H9 (cell line): ENCODE measurements around the gene SMC4. TPM values are rescaled to one million over a fixed set of nuclear protein-coding genes. Genes with fewer than 3 reads are reported as not detected.

Experiments
- DNase-seq: peaks from one replicate; pipeline ENCODE4 v3.0.0-alpha.2; 2017
- H2AFZ ChIP-seq: one replicate; pipeline ENCODE4 v1.6.1; 2013; ENCODE audit warnings: mild to moderate bottlenecking, low read length, control low read depth, moderate library complexity
- H2AK5ac ChIP-seq: 2 replicates; pipeline ENCODE4 v1.6.1; 2013; ENCODE audit warnings: low read length, control low read depth, mixed read lengths; ENCODE audit not compliant: insufficient read length
- H2BK120ac ChIP-seq: one replicate; pipeline ENCODE4 v1.6.1; 2013; ENCODE audit warnings: low read depth, mild to moderate bottlenecking, low read length, control low read depth, inconsistent platforms; ENCODE audit not compliant: poor library complexity, severe bottlenecking
- H2BK12ac ChIP-seq: 2 replicates; pipeline ENCODE4 v1.6.1; 2013; ENCODE audit warnings: low read length, control low read depth, mixed read lengths, low read depth; ENCODE audit not compliant: insufficient read length
- H2BK15ac ChIP-seq: 2 replicates; pipeline ENCODE4 v1.6.1; 2013; ENCODE audit warnings: low read depth, low read length, control low read depth
- H2BK20ac ChIP-seq: one replicate; pipeline ENCODE4 v1.6.1; 2013; ENCODE audit warnings: low read depth, mild to moderate bottlenecking, low read length, control low read depth, inconsistent platforms; ENCODE audit not compliant: poor library complexity, severe bottlenecking
- H2BK5ac ChIP-seq: 2 replicates; pipeline ENCODE4 v1.6.1; 2013; ENCODE audit warnings: low read length, control low read depth, mixed read lengths; ENCODE audit not compliant: insufficient read length
- H3K14ac ChIP-seq: 2 replicates; pipeline ENCODE4 v1.6.1; 2013; ENCODE audit warnings: low read length, control low read depth; ENCODE audit not compliant: insufficient read depth
- H3K18ac ChIP-seq: 2 replicates; pipeline ENCODE4 v1.6.1; 2013; ENCODE audit warnings: low read depth, mild to moderate bottlenecking, mixed read lengths, low read length, control low read depth; ENCODE audit not compliant: insufficient read length
- H3K23ac ChIP-seq: 2 replicates; pipeline ENCODE4 v1.6.1; 2013; ENCODE audit warnings: low read length, control low read depth, mixed read lengths, low read depth; ENCODE audit not compliant: insufficient read length
- H3K23me2 ChIP-seq: 2 replicates; pipeline ENCODE4 v1.6.1; 2013; ENCODE audit warnings: low read depth, mild to moderate bottlenecking, mixed read lengths, low read length, control low read depth; ENCODE audit not compliant: insufficient read length, poor library complexity, severe bottlenecking
- H3K27ac ChIP-seq: 2 replicates; pipeline ENCODE4 v1.5.1; 2013; ENCODE audit warnings: low read length, control low read depth, mixed read lengths, low read depth; ENCODE audit not compliant: insufficient read length
- H3K27me3 ChIP-seq: 2 replicates; pipeline ENCODE4 v1.6.1; 2013; ENCODE audit warnings: low read length, control low read depth, inconsistent platforms; ENCODE audit not compliant: insufficient read depth
- H3K4ac ChIP-seq: 2 replicates; pipeline ENCODE4 v1.6.1; 2013; ENCODE audit warnings: low read depth, mild to moderate bottlenecking, control low read depth, inconsistent platforms, low read length, moderate library complexity
- H3K4me1 ChIP-seq: 2 replicates; pipeline ENCODE4 v1.6.1; 2013; ENCODE audit warnings: low read length, control low read depth, inconsistent platforms; ENCODE audit not compliant: insufficient read depth
- H3K4me2 ChIP-seq: 2 replicates; pipeline ENCODE4 v1.6.1; 2013; ENCODE audit warnings: low read length, control low read depth, mixed read lengths; ENCODE audit not compliant: insufficient read length, insufficient read depth
- H3K56ac ChIP-seq: 2 replicates; pipeline ENCODE4 v1.6.1; 2013; ENCODE audit warnings: low read depth, mild to moderate bottlenecking, mixed read lengths, low read length, control low read depth; ENCODE audit not compliant: insufficient read length
- H3K79me1 ChIP-seq: 2 replicates; pipeline ENCODE4 v1.6.1; 2013; ENCODE audit warnings: low read depth, mild to moderate bottlenecking, moderate library complexity, low read length, control low read depth, inconsistent platforms; ENCODE audit not compliant: insufficient read depth, poor library complexity, severe bottlenecking
- H3K79me2 ChIP-seq: 2 replicates; pipeline ENCODE4 v1.6.1; 2013; ENCODE audit warnings: low read length, control low read depth, inconsistent platforms; ENCODE audit not compliant: insufficient read depth
- H3K9ac ChIP-seq: 2 replicates; pipeline ENCODE4 v1.6.1; 2013; ENCODE audit warnings: low read length, control low read depth, mixed read lengths; ENCODE audit not compliant: insufficient read length; ENCODE audit errors: extremely low read depth
- H3K9me3 ChIP-seq: one replicate; pipeline ENCODE4 v1.6.1; 2013; ENCODE audit warnings: low read depth, low read length, inconsistent platforms; ENCODE audit not compliant: control insufficient read depth
- H3T11ph ChIP-seq: one replicate; pipeline ENCODE4 v1.6.1; 2013; ENCODE audit warnings: mild to moderate bottlenecking, low read length, control low read depth, inconsistent platforms
- H4K20me1 ChIP-seq: one replicate; pipeline ENCODE4 v1.6.1; 2013; ENCODE audit not compliant: control insufficient read depth, insufficient read length, insufficient read depth
- H4K5ac ChIP-seq: 2 replicates; pipeline ENCODE4 v1.6.1; 2013; ENCODE audit warnings: low read depth, mild to moderate bottlenecking, mixed read lengths, low read length, control low read depth; ENCODE audit not compliant: insufficient read length
- H4K8ac ChIP-seq: replicated peaks from 2 replicates; pipeline ENCODE4 v1.6.1; 2013; ENCODE audit warnings: low read length, control low read depth, mixed read lengths, low read depth; ENCODE audit not compliant: insufficient read length
- H4K91ac ChIP-seq: 2 replicates; pipeline ENCODE4 v1.6.1; 2013; ENCODE audit warnings: low read depth, mild to moderate bottlenecking, moderate library complexity, mixed read lengths, low read length, control low read depth; ENCODE audit not compliant: insufficient read length
- H3K27ac Mint-ChIP-seq, 3 experiments: 2 replicates in 2 of 3; 3 replicates in 1 of 3; pipeline ENCODE4 v1.8.0; 2020 to 2021; ENCODE audit warnings: mixed read lengths in 3 of 3, mild to moderate bottlenecking in 1 of 3, moderate library complexity in 1 of 3
- H3K27me3 Mint-ChIP-seq: 2 replicates; pipeline ENCODE4 v1.8.0; 2021; ENCODE audit warnings: low read depth, mild to moderate bottlenecking, moderate library complexity, mixed read lengths
- H3K36me3 Mint-ChIP-seq, 3 experiments: 2 replicates in 2 of 3; 3 replicates in 1 of 3; pipeline ENCODE4 v1.8.0; 2020 to 2021; ENCODE audit warnings: low read depth in 3 of 3, mixed read lengths in 3 of 3; ENCODE audit not compliant: insufficient read depth in 1 of 3
- H3K4me1 Mint-ChIP-seq, 2 experiments: 2 replicates each; pipeline ENCODE4 v1.8.0; 2020; ENCODE audit warnings: mixed read lengths in 2 of 2
- H3K4me3 Mint-ChIP-seq, 2 experiments: 2 replicates in 1 of 2; 3 replicates in 1 of 2; pipeline ENCODE4 v1.8.0; 2020 to 2021; ENCODE audit warnings: mild to moderate bottlenecking in 2 of 2, mixed read lengths in 2 of 2, moderate library complexity in 1 of 2
- H3K9me3 Mint-ChIP-seq, 2 experiments: 2 replicates in 1 of 2; 3 replicates in 1 of 2; pipeline ENCODE4 v1.8.0; 2020; ENCODE audit warnings: mild to moderate bottlenecking in 2 of 2, mixed read lengths in 2 of 2, moderate library complexity in 1 of 2
- WGBS: extraction: QIAGEN DNeasy Blood & Tissue Kit; methylation state at CpG from one replicate; pipeline ENCODE4 v1.1.7; 2013; ENCODE audit warnings: missing lambda C conversion rate, low lambda C conversion rate, mixed read lengths; ENCODE audit not compliant: insufficient read length; ENCODE audit errors: extremely low coverage; 5-methylcytosine and 5-hydroxymethylcytosine counted together
- total RNA-seq: library from RNA; stranded (reverse); gene quantifications from 2 replicates; pipeline ENCODE4 v1.2.1, GENCODE V29; 2021
- TF ChIP-seq, protein P1 (sequence below): fragments of 200-600 bp; sonication (generic); conservative IDR thresholded peaks from 3 replicates; pipeline ENCODE4 v1.8.0; 2021; ENCODE audit warnings: antibody characterized with exemption, mild to moderate bottlenecking

The SMC4 gene
- total RNA-seq, 1 experiment from 2014 or later, result 130 TPM

DNA sequence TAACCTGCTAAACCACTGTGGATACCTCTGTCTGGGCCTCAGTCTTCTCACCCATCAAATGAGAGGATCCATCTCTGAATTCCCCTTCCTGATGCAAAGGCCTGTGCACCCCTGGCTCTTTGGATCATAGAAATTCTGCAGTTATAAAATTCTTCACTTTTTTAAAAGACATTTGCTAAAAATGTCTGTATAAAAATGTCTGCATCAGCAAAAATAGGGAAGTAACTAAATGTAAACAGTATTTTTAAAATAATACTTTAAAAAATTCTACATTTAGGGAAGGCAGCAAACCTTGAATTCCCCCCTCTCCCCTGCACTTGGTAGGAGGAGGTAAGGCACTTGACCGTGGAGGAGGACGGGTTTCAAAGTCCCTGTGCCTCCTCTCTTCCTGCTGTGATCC, 75.7 kb downstream of the SMC4 start:
- Histone ChIP-seq H2AK5ac (no peak overlapping the region), H4K91ac (no peak overlapping the region), H4K8ac (no peak overlapping the region), H4K5ac (no peak overlapping the region), H2BK12ac (no peak overlapping the region), H3K4me2 (no peak overlapping the region), H3T11ph (no peak overlapping the region), H3K4me1 (no peaks in the 10 kb centered on the region), H3K56ac (no peak overlapping the region), H4K20me1 (no peaks in the 10 kb centered on the region), H3K9ac (no peak overlapping the region), H2AFZ (no peak overlapping the region), H2BK120ac (no peak overlapping the region), H3K79me2 (no peaks in the 10 kb centered on the region), H3K14ac (no peak overlapping the region), H2BK5ac (no peak overlapping the region), H3K23ac (no peak overlapping the region), H2BK15ac (no peak overlapping the region), H3K79me1 (no peaks in the 10 kb centered on the region), H3K27me3 (no peaks in the 10 kb centered on the region), H3K4ac (no peak overlapping the region), H3K27ac (no peak overlapping the region), H3K23me2 (no peaks in the 10 kb centered on the region), H3K18ac (no peak overlapping the region), H3K9me3 (peaks cover 7% of the 10 kb centered on the region), H2BK20ac (no peak overlapping the region)
- H3K9me3 Mint-ChIP-seq, result peaks cover 8 to 10% of the 10 kb centered on the region in 2 experiments
- no CpG with 5 or more reads among the region's 2 CpGs for WGBS
- DNase-seq, result no peak
- H3K4me3 Mint-ChIP-seq, result no peak overlapping the region
- peaks cover 1 to 10% (median 5%) of the 10 kb centered on the region in 3 experiments; a peak in 4 of 7 replicates for H3K36me3 Mint-ChIP-seq
- H3K27me3 Mint-ChIP-seq, result peaks cover 6% of the 10 kb centered on the region
- H3K27ac Mint-ChIP-seq, result no peak overlapping the region
- TF ChIP-seq, protein P1, sequence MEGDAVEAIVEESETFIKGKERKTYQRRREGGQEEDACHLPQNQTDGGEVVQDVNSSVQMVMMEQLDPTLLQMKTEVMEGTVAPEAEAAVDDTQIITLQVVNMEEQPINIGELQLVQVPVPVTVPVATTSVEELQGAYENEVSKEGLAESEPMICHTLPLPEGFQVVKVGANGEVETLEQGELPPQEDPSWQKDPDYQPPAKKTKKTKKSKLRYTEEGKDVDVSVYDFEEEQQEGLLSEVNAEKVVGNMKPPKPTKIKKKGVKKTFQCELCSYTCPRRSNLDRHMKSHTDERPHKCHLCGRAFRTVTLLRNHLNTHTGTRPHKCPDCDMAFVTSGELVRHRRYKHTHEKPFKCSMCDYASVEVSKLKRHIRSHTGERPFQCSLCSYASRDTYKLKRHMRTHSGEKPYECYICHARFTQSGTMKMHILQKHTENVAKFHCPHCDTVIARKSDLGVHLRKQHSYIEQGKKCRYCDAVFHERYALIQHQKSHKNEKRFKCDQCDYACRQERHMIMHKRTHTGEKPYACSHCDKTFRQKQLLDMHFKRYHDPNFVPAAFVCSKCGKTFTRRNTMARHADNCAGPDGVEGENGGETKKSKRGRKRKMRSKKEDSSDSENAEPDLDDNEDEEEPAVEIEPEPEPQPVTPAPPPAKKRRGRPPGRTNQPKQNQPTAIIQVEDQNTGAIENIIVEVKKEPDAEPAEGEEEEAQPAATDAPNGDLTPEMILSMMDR, result no peak
- no peaks in the 10 kb centered on the region for H3K4me1 Mint-ChIP-seq
